Right atrium auricular region (tissue), 2 donors: Measurements from ENCODE around the gene GGTA1. TPM values are rescaled to one million over a fixed set of nuclear protein-coding genes. Genes with fewer than 3 reads are reported as not detected.
A peak's percentile ranks its signal among the peaks of the same experiment; 100 is the strongest.

ENCODE experiments used
- DNase-seq: peaks from one replicate; pipeline ENCODE4 v3.0.0-alpha.2; 2019; ENCODE audit warnings: low spot score
- H3K27ac ChIP-seq, 2 donors: fragments of 200-600 bp; sonication (generic); 1 replicate in 1 of 2; 2 replicates in 1 of 2; pipeline ENCODE4 v1.5.1; 2016 to 2019
- H3K27me3 ChIP-seq, 2 donors: fragments of 200-600 bp; sonication (generic); one replicate each; pipeline versions ENCODE4 v1.5.1 to v1.6.0; 2017 to 2019
- H3K36me3 ChIP-seq: fragments of 200-600 bp; sonication (generic); one replicate; pipeline ENCODE4 v1.5.1; 2016
- H3K4me1 ChIP-seq, 2 donors: fragments of 200-600 bp; sonication (generic); one replicate each; pipeline versions ENCODE4 v1.5.1 to v1.6.0; 2017 to 2019
- H3K4me3 ChIP-seq, 2 donors: fragments of 200-600 bp; sonication (generic); 1 replicate in 1 of 2; 2 replicates in 1 of 2; pipeline ENCODE4 v1.5.1; 2017 to 2019; ENCODE audit warnings: mild to moderate bottlenecking in 1 of 2, moderate library complexity in 1 of 2
- H3K9me3 ChIP-seq, 2 donors: fragments of 200-600 bp; sonication (generic); one replicate each; pipeline ENCODE4 v1.5.1; 2019
- total RNA-seq, 2 donors: library from RNA; depleted of rRNA; stranded (reverse); fragments of >200 nt; gene quantifications; one replicate each; pipeline ENCODE4 v1.1.0, GENCODE V29; 2016
- TF ChIP-seq, protein P1 (sequence below), 2 donors: fragments of 200-600 bp; sonication (generic); IDR thresholded peaks; one replicate each; pipeline ENCODE4 v1.5.1; 2019; ENCODE audit warnings: antibody characterized with exemption in 2 of 2

Gene GGTA1
- total RNA-seq, 2 donors from 2014 or later: 11.6 to 15.2 TPM

DNA sequence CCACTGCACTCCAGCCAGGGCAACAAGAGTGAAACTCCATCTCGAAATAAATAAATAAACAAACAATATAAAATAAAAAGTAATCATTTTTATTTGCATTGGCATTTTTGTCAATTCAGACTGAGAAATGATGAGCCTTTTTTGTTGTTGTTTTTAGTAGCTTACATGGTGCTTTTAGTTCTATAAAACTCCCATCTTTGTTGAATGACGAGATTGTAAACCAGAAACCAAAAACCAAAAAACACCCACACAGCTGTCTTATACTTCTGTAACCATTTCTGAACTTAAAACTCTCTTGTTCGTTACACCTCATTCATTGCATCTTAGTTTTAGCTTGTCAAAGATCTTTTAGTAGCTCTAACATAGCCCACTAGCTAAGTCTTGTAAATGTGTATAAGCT lies 44.7 kb downstream of the GGTA1 start:
- H3K27ac ChIP-seq: no peak overlapping the region

DNA sequence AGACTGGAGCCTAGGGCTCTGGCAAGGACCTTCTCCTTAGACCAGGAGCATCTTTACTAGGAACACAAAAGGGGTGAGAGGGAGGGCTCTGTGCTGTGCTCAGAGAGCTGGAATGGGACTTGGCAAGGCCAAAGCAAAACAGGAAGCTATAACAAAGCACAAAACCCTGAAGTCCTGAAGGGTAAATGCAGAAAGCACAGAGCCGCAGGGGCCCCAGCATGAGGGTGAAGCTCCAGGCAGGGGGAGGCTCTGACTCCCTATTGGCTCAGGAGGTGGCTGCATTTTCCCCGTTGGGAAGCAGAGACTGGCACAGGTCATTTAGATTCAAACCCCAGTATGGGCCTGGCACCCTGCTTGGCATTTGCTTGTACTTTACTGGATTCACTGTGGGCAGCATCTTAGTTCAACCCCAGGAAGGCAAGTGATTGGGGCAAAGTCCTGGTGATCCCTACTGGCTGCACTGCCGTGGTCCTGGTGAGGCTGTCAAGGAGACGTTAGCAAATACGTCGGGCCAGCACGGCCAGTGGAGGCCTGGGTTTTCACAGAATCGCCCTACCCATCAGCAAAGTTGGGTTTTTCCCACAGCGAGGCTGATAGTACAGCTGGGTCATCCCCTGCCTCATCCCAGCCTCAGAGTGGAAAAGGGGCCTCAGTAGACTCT lies 46.3 kb downstream of the GGTA1 start:
- Histone ChIP-seq H3K9me3 (no peaks in the 10 kb centered on the region), H3K36me3 (no peaks in the 10 kb centered on the region), H3K27ac (no peak overlapping the region), H3K4me1 (peaks cover 0 to 42% of the 10 kb centered on the region in 2 donors), H3K4me3 (no peak overlapping the region), H3K27me3 (no peaks in the 10 kb centered on the region)
- no peak for DNase-seq
- TF ChIP-seq, protein P1, sequence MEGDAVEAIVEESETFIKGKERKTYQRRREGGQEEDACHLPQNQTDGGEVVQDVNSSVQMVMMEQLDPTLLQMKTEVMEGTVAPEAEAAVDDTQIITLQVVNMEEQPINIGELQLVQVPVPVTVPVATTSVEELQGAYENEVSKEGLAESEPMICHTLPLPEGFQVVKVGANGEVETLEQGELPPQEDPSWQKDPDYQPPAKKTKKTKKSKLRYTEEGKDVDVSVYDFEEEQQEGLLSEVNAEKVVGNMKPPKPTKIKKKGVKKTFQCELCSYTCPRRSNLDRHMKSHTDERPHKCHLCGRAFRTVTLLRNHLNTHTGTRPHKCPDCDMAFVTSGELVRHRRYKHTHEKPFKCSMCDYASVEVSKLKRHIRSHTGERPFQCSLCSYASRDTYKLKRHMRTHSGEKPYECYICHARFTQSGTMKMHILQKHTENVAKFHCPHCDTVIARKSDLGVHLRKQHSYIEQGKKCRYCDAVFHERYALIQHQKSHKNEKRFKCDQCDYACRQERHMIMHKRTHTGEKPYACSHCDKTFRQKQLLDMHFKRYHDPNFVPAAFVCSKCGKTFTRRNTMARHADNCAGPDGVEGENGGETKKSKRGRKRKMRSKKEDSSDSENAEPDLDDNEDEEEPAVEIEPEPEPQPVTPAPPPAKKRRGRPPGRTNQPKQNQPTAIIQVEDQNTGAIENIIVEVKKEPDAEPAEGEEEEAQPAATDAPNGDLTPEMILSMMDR (IDR thresholded peaks at IDR 0.05): no peak

More for the DNA sequence above, 44.7 kb downstream of the GGTA1 start:
- no peak for DNase-seq
- no peaks in the 10 kb centered on the region for H3K36me3 ChIP-seq
- H3K4me3 ChIP-seq: no peak overlapping the region
- peaks cover 0 to 36% of the 10 kb centered on the region in 2 donors for H3K4me1 ChIP-seq
- H3K9me3 ChIP-seq: no peaks in the 10 kb centered on the region
- H3K27me3 ChIP-seq: no peaks in the 10 kb centered on the region
- TF ChIP-seq, protein P1 (IDR thresholded peaks at IDR 0.05): no peak

DNA sequence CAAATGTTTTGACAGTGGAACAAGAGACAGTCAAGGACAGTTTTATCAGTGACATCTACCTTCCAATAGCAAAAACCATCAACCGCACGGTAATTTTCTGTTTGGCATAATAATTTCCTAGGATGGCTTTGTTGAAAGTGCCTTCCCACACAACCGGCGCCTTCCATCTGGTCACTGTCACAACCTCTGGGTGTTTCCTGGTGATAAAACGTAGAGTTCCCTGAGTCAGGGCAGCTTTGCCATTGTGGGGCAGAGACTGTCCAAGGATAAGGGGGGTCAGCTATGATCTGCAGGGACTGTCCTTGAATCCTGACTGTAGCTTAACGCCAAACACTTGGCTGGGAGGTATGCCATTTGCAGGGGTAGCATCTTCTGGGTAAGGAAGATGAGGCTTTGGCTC lies 47.6 kb downstream of the GGTA1 start:
- no peaks in the 10 kb centered on the region for H3K36me3 ChIP-seq
- no peak for DNase-seq
- H3K27ac ChIP-seq: peak overlapping the region in 1 of 2 donors; percentile 60
- H3K27me3 ChIP-seq: no peaks in the 10 kb centered on the region
- TF ChIP-seq, protein P1 (IDR thresholded peaks at IDR 0.05): no peak
- H3K4me3 ChIP-seq: no peak overlapping the region
- H3K4me1 ChIP-seq: peaks cover 0 to 54% of the 10 kb centered on the region in 2 donors
- H3K9me3 ChIP-seq: no peaks in the 10 kb centered on the region

DNA sequence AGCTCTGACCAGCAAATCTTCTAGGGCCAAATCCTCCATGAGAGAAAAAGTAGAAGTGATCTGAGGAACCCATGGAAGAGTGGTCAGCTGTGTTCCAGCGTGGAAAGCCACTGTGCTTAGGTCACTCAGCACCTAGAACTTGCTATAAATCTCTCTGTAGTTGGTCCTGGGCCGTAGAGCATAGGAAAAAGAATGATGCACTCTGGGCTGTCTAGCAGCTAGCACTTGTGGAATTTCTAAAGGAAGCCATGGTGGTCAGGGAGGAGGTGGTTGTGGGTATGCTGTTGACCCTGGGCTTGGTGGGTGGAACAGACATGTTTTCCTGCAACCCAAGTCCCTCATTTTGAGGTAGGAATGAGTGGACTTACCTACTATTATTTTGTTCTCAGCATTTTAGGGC lies 48.1 kb downstream of the GGTA1 start:
- Histone ChIP-seq H3K27ac (peak overlapping the region; percentile 56 to 60), H3K27me3 (no peaks in the 10 kb centered on the region), H3K9me3 (no peaks in the 10 kb centered on the region), H3K36me3 (no peaks in the 10 kb centered on the region), H3K4me1 (peaks cover 0 to 58% of the 10 kb centered on the region in 2 donors), H3K4me3 (no peak overlapping the region)
- no peak for DNase-seq
- TF ChIP-seq, protein P1 (IDR thresholded peaks at IDR 0.05): no peak

DNA sequence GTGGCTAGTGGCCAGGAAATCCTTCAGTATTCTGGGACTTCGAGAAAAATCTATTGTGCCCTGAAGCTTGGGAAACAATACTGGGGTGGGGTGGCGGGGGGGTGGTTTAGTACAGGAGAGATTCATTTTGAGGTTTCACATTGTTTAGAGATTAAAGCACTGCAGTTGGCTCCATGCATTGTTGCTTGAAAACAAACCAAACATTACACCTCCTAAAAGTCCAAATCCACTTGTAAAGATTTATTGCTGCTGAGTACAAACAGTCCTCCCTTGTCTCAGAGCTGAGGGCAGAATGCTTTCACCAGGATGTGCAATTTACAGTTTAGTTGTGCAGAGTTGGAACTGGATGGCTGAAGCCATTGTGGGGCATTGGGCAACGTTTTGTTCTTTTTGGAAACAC lies 49.4 kb downstream of the GGTA1 start:
- no peaks in the 10 kb centered on the region for H3K9me3 ChIP-seq
- H3K27me3 ChIP-seq: no peaks in the 10 kb centered on the region
- TF ChIP-seq, protein P1 (IDR thresholded peaks at IDR 0.05): no peak
- H3K27ac ChIP-seq: peak overlapping the region; percentile 56 to 60
- no peak overlapping the region for H3K4me3 ChIP-seq
- peaks cover 0 to 65% of the 10 kb centered on the region in 2 donors for H3K4me1 ChIP-seq
- H3K36me3 ChIP-seq: no peaks in the 10 kb centered on the region
- no peak for DNase-seq

DNA sequence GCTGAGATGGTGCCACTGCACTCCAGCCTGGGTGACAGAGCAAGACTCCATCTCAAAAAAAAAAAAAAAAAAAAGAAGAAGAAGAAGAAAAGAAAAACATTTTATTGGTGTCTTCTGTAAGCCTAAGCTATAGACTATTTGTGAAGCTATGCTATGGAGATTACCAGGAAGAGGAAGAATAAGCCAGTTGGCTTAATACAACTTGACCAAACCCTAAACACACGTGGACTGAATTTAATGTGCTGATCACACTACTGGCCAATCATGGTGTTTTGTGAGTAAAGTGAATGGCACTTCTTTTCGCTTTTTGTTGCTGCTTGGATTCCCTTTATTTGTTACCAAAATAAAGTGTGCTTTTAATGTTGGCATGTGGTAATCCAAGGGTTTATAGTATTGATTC lies 49.9 kb downstream of the GGTA1 start:
- H3K4me3 ChIP-seq: no peak overlapping the region

More for the DNA sequence above, 49.9 kb downstream of the GGTA1 start:
- TF ChIP-seq, protein P1 (IDR thresholded peaks at IDR 0.05): no peak
- H3K4me1 ChIP-seq: peaks cover 0 to 65% of the 10 kb centered on the region in 2 donors
- DNase-seq: no peak
- H3K27me3 ChIP-seq: no peaks in the 10 kb centered on the region
- no peaks in the 10 kb centered on the region for H3K9me3 ChIP-seq
- H3K27ac ChIP-seq: peak overlapping the region; percentile 56 to 60
- no peaks in the 10 kb centered on the region for H3K36me3 ChIP-seq
